NCI-H2196 (cell line): ENCODE data around the gene CBY1.

Source experiments
- DNase-seq: peaks from one replicate; lab custom pipeline; 2025; ENCODE audit not compliant: unreplicated experiment; lab: John Stamatoyannopoulos, UW

CBY1 gene

DNA sequence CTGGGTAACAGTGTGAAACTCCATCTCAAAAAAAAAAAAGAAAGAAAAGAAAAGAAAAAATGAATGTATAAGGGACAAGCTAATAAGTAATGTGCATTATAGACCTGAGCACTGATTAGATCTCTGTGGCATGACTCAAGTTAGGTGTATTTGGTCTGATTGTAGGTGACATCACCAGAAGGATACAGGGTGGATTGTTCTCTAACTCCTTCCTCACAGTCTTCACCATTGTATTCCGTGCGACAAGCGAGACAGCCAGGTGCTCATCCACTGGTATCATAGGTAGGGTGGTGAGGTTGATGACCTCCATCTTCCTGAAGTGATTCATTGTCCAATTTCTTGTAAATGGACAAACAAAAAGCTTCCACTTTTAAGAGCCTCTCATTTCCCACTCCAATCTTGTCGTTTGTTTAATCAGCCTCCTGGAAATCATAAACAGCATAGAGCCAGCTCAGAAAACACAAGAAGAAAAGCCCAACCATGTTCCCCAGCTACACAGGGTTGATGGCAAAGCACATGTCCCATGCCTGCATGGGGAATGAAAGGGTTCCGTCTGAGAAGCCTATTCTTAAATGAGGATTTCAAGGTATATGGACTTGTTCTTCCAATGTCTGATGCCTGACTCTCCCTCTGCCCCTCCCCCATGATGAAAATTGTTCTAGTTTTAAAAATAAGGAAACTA is 6.5 kb upstream of the CBY1 start:
- peak; percentile 37 for DNase-seq

DNA sequence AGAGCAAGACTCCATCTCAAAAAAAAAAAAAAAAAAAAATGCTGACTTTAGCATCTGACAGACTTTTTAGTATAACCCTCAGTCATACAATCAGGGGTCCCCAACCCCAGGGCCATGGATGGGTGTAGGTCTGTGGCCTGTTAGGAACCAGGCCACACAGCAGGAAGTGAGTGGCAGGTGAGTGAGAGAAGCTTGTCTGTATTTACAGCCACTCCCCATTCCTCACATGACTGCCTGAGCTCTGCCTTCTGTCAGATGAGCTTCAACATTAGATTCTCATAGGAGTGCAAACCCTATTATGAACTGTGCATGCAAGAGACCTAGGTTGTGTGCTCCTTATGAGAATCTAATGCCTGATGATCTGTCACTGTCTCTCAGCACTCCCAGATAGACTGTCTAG is 3.6 kb upstream of the CBY1 start:
- DNase-seq: no peak

DNA sequence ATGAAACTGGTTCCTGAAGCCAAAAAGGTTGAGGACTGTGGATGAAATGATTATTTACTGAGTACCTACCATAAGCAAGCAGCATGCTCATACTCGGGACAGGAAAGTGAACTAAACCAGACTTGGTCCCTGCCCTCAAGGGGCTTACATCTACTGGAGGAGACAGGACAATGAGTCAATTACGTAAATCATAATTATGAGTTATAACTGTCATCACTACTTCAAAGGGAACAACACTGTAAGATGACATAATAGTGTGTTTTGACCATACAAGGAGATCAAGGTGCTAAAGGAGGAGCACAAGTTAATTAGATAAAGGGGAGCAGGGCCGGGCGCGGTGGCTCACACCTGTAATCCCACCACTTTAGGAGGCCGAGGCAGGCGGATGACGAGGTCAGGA is 2.7 kb upstream of the CBY1 start:
- DNase-seq: no peak

DNA sequence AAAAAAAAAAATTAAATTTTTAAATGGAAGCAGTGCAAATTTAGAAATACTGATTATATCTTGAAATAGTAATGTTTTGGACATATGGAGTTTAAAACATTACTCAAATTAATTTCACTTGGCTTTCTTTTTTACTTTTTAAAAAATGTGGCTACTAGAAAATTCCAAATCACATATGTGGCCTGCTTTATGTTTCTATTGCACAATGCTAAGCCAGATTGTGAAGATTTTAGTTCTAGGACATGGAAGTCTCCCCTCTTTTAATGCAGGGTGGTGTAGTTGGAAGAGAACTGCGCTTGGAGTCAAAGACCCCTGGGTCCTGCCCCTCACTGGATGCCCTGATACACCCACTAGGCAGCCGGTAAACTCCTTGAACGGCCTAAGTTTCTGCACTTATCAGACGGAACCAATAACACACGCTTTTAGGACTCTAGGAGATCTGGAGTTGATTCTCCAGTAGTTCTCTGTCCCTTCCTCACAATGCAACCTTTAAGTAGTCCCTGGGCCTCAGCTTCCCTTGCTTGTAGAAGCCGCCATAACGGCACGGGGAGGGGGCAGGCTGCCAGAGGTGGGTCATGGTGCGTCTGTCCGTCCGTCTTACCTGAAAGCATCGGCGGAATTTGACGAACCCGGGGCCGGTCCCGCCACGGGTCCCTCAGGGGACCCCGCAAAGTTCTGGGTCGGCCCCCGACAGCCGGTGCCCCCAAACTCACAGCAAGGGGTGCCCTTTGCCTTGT is 751 bp upstream of the CBY1 start:
- peak; percentile 20 for DNase-seq

DNA sequence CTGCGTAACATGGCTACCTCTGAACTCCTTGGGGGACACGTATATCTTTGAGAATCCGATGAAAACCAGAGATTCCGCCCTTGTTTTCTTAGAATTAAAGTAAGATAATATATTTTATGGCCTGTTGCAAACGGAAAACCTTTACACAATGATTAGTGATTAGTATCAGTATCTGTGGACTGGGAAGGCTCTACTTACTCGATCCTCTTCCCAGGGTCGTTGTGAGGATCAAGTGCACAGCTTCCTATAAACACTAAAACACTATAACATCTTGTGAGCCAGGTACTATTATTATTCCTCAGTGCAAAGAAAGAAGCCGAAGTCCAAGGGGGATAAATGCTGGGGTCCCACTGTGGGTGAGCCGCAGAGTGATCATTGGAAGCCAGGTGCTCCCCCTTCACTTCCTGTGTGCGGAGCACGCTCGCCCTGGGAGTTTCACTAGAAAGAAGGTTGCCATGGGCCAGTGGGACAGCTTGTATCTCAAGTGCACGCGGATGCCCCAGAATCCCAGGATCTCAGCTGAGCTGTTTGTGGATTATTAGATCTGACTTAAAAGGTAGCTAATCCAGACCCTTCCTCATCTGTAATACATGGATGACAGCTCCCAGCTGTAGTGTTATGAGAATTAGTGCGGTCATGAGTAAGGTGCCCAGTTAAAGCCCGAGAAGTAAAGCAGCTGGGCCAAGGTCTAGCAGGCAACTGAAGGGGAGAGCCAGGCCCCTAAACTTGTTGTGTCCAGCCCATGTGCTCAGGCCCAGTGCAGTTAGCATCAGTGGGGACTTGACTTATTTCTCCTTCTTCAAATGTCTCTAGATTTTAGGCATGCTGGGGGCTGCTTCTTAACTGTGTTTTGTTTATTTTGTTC is 839 bp downstream of the CBY1 start:
- DNase-seq: no peak

DNA sequence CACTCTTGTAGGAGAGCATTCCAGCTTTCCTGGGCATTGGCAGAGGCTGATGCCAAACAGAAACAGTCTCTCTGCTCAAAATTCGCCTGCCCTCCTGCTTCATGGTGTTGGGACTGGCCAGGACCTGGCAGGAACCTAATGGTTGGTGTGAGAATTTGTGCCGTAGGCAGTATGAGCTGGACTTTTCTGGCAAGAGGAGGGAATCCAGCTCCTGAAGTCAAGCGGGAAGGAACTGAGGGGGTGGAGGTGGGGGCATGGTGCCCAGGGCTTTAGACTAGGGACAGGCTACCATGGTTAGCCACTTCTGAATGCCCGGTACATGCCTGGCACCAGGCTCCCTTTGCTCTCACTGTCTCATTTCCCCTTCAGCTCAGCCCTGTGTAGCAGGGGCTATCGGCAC is 18.4 kb downstream of the CBY1 start:
- no peak for DNase-seq

DNA sequence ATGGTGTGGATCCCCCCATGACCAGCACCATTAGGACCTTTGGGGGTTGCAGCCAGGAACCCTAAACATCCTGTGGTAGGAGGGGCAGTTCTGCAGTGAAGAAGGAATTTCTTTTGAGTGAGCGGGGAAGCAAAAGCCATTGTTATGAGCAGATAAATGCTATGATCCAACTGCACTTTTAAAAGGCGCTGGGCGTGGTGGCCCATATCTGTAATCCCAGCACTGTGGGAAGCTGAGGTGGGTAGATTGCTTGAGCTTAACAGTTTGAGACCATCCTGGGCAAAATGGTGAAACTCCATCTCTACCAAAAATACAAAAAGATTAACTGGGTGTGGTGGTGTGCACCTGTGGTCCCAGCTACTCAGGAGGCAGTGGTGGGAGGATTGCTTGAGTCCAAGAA is 19.4 kb downstream of the CBY1 start:
- DNase-seq: no peak

DNA sequence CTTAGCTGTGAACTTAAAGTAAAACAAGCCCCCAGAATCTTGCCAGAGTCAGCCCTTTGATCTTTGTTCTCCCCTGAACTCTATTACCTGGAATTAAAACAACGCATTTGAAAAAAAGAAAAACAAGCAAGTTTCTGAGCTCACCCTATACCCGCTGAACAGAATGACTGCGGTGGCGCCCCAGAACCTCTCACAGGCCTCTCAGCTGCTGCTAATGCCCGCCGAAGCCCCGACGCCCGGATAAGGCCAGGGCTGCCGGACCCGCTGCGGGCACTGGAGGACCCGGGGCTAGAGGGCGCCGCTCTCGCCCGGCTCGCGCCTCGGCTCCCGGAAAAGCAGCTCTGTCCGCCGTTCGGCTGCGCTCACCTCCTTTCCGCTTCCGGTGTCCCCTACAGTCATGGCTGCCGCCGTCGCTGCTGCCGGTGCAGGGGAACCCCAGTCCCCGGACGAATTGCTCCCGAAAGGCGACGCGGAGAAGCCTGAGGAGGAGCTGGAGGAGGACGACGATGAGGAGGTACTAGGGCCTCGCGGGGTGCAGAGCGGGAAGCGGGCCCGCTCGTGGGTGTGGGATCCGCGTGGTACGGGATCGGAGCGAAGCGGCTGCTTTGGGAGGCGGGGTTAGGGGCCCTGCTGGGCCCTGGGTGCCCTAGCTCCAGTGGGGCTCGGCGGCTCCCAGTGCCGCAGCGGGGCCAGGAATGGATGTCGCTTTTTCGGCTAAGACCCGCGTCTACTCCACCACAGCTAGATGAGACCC is 25.3 kb downstream of the CBY1 start, which contains the start of gene TOMM22:
Gene TOMM22 (plus strand): TSS at position 376 of the 754 bp plus-strand sequence. CDS start 22 bp downstream, at position 398.
- peak; percentile 72 for DNase-seq

DNA sequence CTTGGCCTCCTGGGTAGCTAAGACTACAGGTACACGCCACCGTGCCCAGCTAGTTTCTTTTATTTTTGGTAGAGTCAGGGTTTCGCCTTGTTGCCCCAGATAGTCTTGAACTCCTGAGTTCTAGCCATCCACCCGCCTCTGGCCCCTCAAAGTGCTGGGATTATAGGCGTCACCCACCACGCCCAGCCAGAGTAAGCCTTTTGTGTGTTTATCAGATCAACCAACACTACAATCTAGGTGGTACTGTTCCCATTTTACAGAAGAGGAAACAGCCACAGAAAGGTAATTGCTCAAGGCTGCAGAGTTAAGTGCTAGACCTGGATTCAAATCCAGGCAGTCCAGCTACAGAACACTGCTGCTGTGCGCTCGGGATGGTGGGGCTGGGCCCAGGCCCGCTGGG is 28.5 kb downstream of the CBY1 start:
- no peak for DNase-seq

DNA sequence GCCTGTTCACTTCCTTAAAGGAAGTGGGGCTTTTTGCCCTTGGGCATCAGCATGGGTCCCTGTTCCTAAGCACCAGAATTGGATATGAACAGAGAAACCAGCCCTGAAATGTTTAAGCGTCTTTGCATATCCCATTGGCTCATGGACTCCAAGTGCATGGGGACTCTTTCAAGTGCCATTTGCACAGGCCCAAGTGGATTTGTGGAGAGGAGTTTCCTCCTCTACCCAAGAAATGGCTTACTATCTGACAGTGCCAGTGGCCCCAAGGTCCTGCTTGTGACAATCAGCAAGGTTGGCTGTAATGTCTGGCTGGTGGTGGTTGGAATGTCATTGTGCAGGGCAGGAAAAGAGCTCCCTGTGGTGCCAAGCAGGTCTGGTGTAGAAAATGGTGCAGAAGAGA is 29.3 kb downstream of the CBY1 start:
- no peak for DNase-seq

DNA sequence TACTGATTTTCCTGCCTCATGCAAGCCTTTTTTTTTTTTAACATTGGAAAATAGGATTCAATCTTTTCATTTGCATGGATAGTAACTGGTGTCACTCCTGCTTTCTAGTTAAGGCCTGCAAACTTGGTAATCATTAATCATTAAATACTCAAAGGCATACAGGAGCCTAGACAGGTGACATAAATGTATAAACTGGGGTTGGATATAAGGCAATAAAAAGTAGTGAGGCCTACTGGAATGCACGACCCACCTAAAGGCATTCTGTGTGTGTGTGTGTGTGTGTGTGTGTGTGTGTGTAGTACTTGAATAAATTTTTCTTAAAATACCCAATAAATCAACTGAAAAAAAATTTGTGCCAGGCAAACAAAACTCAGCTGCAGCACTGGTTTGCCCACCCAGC is 33.2 kb downstream of the CBY1 start:
- DNase-seq: no peak

DNA sequence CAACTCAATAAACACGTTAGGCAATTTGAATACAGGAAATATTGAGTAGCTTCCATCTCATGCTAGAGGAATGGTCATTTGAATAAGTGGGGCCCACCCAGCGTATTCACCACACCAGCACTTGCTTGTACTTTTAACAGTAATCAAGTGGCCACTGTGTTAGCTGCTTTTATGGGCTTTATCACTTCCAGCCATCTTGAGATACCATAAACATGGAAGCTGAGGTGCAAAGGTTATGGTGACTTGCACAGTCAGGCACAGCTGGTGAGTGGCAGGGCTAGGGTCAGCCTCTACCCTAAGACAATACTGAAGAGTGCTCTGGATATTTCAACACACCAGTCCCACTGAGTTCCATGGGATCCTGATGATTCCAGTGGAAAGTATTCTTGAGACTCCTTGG is 37.6 kb downstream of the CBY1 start:
- DNase-seq: no peak

DNA sequence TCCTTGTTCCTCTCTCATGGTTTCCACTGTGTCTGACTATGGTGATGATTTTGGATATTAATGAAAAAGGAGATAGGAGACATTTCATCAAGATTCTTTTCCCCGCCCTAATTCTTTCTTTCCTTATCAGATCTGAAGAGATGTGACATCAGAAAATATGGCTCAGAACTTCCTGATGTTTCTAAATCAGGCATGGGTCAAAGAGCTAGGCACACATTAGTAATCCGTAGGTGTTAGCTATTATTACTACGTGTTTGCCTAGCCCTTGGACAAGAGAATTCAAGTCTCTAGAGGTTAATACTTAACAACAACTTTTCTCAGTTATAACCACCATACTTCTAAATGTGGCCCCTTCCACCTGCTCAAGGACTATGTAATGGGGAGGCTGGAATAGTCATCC is 38.5 kb downstream of the CBY1 start:
- DNase-seq: no peak

DNA sequence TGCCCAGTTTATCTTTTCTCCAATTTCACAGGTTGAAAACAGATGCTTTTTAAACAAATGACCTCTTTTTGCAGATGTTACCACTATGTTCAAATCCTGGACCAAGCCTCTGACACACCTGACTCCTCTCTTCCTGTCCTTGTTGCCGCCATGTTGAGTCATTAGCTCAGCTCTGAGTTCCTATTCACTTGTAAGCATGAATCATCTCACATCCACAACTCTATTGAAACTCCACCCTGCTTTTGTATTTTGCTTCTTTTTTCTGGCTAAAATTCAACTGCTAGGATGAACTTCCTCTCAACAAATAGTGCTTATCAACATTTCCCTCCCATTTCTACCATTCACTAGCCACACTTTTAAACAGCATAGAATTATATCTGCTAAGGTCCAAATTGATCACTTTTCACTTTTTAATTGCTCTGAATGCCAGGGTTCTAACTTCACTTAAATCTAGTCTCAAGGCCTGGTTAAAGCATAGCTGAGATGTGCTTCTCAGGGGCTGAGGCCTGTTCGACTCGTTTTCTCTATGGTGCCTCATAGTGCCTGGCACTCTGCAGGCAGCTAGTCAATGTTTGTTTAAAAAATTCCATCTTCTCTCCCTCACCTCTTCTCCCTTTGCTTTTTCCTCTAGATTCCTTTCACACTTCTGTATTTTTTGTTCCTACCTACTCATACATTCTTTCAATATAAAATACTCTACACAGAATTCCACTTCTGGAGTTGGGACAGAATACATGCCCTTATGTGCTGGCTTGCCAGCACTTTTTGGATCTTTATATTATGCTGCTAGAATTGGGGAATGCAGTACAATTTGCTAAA is 40.4 kb downstream of the CBY1 start:
- no peak for DNase-seq

DNA sequence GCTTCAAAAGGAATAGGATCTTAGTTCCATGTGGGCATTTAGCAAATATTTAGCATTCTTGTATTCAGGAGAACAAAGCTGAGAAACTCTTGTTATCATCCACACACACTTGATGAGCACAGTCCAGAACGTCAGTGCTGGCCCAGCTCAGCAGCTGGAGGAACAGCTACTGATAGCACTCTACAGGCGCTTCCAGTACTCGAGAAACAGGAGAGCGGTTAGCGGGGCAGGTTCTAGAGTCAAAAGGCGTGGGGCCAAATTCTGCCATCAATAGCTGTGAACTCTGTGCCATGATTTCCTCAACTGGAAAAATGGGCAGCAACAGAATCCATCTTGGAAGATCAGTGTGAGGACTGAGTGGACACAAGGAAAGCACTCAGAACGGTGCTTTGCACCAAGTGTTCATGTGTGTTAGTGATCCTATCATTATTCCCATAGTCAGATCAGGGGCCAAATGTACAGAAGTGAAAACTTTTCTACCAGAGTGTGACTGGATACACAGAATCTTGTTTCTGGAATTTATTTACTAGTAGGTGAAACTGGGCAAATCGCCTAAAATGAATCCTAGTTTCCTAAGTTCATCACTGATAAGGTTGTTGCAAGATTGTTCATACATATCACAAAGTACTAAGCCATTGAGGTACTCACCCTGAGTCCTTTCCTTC is 41.1 kb downstream of the CBY1 start:
- no peak for DNase-seq

DNA sequence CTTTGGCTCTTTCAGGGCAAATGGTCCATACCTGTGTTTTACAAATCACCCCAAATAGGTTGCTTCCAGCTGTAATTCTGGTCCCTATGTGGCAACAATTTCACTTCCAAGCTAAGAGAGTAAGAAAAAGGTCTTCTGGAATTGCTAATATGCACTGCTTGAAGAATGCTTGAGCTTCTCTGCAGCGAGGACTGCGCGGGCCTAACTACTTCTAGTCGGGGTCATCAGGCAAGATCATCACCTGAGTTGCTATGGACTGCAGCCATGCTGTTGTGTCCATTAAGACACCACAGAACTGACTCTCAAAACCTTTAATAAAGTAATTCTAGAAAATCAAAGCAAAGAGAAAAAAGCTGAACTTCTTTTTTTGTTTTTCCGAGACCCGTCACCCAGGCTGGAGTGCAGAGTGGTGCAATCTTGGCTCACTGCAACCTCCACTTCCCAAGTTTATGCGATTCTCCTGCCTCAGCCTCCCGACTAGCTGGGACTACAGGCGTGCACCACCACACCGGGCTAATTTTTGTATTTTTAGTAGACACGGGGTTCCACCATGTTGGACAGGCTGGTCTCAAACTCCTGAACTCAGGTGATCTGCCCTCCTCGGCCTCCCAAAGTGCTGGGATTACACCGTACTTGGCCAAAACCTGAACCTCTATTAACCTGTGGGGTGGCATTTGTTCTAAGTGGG is 42.1 kb downstream of the CBY1 start:
- no peak for DNase-seq

DNA sequence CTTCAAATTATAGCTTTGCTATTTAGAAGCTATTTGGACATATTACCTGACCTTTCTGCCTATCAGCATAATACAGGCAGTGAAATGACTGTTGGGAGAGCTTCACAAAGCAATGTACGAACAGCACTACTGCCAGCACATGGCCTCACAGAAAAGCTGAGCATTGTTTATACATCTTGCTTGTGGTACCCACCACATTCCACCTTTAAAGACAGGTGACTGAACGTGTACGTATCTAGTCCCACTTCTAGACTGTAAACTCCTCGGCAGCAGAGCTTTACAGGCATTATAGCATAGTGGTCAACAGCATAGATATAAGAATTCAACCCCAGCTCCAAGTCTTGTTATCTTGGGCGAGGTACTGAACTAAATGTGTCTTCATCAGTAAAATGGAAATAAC is 42.7 kb downstream of the CBY1 start:
- DNase-seq: no peak

DNA sequence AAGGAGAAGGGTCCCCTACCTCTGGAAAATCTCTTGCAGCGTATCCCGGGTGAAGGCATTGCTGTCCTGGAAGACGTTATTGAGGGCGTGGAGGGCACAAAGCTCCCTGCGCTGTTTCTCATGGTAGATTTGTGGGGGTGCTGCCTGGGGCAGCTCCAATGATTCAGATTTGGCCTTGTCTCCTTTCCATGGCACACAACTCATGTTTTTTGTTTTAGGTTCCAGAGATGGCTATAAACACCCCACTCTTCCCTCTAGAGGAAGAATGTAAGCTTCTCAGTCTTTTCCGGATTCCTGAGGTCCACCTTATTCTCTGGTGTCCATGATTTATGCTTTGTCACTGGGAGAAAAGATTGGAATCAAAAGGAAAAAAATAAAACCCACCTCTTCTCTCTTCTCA is 43.3 kb downstream of the CBY1 start:
- DNase-seq: no peak

DNA sequence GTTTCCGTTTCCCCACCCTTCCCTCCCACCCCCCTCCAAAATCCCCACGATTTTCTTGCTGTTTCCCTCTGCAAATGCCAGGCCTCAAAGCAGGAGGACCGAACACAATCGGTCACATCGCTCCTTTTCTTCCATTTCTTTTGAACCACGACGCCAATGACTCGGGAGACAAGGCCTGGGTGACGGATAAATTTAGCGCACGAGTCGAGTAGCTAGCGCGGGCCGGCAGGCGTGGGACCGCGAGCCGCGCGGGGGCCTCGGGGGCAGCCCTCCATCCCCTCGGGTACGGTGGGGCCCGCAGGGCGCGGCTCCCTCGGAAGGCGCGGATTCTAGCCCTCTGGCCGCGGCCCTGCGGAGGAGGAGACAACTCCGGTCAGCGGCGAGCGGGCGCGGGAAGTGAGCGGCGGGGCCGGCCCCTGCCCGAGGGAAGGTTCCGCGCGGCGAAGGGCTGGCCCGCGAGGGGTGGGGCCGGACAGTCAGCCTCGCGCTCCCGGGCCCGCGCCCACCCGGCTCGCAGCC is 43.9 kb downstream of the CBY1 start:
- DNase-seq: peak; percentile 25
